ENCODE measurements around the gene ULBP3.
"Not testable (repeated sequence)": the region's sequence is repeated elsewhere in the genome, so short reads cannot be mapped to it uniquely, and the experiment has no call there.

The ULBP3 gene

DNA sequence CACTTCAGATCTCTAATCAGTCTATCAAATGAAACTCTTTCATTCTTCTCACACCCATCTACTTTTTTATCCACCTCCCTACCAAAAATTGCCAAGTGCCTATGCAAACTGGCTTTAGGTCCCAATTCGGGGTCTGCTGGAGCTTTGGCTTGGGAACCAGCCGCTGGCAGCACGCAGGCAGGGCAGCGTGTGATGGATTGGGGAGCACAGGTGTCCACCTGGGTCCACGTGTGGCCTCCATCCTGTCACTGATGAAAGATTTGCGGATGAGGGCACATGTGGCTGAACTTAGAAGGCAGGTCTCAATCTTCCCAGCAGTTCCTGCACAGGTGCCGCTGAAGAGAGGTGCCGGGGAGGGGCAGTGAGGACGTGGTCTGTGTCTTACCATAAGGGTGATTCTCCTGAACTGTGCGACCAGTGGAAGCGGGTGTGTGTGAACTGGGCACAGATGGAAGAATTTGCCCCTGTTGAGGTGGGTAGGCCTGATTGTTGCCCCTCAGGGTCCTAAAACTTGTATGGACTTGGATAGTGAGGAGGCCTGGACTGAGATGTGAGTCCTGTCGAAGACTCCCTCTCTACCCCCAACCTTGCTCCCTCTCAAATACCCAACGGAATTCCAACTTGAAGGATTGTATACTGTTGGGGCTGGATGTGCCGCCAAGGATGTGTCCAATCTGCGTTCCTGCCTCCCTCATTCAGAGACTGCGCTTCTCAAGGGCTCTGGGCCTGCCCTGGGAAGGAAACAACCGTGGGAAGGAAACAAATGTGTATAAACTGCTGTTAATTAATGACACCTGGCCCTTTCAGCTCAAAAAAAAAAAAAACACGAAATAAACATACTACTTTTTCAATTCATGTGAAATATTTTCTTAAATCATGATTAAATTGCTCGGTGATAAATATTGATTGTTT lies 25.2 kb downstream of the ULBP3 start:
- no peak for FAIRE-seq

DNA sequence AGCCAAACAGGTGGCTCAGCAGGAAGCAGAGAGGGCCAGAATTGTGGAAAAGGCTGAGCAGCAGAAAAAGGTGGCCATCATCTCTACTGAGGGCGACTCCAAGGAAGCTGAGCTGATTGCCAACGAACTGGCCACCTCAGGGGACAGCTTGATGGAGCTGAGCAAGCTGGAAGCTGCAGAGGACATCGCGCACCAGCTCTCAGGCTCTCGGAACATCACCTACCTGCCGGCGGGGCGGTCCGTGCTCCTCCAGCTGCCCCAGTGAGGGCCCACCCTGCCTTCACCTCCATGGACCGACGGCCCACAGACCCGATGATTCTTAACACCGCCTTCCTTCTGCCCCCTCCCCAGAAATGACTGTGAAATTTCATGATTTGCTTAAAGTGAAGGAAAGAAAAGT lies 25.8 kb downstream of the ULBP3 start:
- no peak for DNase-seq (ENCODE audit: low spot score)
- no peak for FAIRE-seq

More for the DNA sequence above, 25.2 kb downstream of the ULBP3 start:
- DNase-seq (ENCODE audit: low spot score), result no peak

DNA sequence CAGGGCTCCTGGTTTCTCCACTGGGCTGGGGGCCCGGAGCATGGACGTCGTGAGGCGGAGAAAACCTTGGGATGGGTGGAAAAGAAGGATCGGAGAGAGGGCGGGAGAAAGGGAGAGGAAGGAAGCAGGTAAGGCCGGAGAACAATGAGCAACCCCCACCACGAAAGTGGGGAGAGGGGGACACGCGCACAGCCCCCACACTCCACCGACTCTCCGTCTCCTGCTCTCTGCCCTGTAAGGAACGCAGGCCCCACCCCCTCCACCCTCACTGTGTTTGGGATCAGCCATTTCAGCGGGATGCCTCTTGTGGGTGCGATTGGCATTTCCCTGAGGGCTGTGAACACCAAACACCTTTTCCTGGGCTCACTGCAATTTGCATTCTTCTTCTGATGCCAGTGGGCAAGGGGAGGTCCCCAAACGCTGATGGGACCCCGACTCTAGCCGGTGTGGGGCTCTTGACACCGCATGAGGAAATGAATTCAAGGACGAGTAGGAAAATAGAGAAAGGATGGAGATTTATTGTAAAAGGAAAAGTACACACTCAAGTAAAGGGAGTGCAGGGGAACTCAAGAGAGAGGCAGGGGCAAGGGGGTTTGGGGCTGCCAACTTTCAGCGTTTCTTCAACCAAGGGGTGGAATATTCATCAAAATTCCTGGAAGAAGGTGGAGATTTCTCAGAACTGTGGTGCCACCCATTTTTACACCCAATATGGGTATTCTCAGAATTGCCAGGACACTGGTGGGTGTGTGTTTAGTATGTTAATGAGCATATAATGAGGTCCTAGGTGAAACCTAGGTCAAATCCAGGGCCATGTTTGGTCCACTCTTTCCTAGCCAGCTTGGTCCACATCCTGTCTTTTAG lies 30.5 kb downstream of the ULBP3 start:
- FAIRE-seq (no peak), DNase-seq (ENCODE audit: low spot score) (no peak)

DNA sequence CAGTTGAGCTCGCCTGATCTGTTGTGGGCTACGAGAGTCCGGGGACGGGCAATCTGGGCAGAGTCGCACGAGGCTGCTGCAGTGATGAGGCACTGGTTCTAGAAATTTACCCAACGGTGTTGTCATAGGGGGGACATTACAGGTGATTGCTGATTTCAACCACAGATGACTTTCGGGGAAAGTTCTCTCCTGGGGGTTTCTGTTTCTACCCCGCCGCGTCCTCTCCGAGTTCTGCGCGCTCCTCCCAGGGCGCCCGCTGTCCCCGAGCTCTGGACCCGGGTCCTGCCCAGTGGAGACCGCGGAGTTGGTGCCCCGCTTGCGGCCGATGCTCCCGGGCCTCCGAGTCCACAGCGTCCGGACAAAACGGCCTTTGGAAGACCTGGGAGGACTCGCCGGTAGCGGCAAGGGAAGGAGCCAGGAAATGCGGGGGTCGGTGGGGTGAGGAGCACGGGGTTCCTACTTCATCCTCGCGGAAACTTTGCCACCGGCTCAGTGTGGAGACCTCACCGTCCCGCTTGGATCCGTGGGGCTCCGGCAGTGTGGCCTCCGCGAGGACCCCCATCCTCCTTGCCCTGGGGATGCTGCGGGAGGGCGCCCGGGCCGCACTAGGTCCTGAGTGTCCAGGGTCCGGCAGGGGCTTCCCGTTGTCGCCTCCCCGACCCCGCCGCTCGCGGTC lies 31.3 kb downstream of the ULBP3 start:
- FAIRE-seq, result no peak
- DNase-seq (ENCODE audit: low spot score), result no peak

DNA sequence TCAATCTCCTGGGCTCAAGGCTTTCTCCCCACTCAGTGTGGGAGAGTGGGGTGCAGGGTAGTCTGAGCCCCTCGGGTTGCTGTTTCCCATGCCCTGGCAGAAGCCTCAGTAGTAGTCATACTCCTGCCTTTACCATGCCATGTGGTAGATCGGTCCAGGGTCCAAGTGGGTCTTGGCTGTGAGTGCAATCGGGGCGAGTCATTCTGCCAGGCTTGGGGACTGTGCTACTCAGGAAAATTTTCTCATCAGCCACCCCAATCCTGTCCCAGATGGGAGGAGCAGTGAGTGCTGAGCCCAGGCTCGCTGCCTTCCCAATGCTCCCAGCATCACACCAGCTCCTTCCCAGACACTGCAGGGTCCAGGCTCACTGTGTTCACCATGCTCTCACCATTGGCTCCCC lies 32.8 kb downstream of the ULBP3 start:
- no peak for FAIRE-seq
- DNase-seq (ENCODE audit: low spot score), result no peak

DNA sequence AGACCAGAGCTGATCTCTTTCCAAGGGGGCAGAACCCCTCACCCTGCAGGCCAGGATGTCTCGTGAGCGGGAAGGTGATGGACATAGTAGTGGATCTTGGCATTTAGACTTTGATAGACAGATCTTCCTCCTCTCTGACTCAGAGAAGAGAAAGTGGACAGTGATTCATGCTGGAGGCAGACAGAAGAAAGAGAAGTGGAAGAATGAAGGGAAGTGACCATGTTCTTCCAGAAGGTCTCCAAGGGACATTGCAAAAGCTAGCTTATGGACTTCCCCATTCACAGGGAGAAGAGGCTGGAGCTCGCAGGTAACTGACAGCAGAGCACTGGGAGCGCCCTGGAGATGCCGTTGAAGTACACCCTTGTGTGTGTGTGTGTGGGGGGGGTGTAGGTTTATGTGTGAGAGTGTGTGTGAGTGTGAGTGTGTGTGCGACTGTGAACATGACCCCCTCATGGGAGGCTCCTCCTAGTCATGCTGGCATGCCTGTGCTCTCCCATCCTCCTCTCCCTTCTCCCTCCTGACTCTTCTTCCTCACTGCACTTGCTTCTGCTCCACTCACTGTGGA lies 35.6 kb downstream of the ULBP3 start:
- FAIRE-seq, result no peak
- DNase-seq (ENCODE audit: low spot score), result no peak

- DNase-seq (ENCODE audit: low spot score) (no peak), FAIRE-seq (no peak)
Observed at GRCh38 chr6:150032598-150032997, 36.3 kb downstream of the ULBP3 start.

DNA sequence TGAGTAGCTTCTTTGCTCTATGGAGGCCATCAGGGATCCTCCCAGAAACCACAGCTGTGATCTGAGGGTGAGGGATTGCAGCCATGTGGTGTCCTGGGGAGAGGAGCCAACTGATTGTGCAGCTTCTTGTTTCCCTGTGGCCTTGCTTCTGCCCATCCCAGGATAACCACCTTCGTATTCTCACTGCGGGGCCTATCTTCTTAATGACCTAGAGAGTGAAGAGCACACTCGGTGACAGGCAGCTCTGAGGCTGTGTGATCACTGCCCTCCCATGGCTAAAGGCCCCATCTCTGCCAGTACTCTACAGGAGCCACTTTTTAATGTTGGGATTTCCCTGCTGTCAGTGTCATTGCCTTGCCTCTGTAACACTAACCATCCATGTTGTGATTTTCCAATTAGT lies 38.3 kb downstream of the ULBP3 start:
- DNase-seq (ENCODE audit: low spot score), result no peak

GRCh38 chr6:150029749-150030148 lies 39.2 kb downstream of the ULBP3 start:
- DNase-seq (ENCODE audit: low spot score) (no peak), FAIRE-seq (no peak)

More for the DNA sequence above, 38.3 kb downstream of the ULBP3 start:
- no peak for FAIRE-seq

- FAIRE-seq, result no peak
- no peak for DNase-seq (ENCODE audit: low spot score)
Observed at GRCh38 chr6:150029276-150029675, 39.6 kb downstream of the ULBP3 start.

GRCh38 chr6:150028799-150029198 lies 40.1 kb downstream of the ULBP3 start:
- DNase-seq (ENCODE audit: low spot score) (no peak), FAIRE-seq (no peak)

GRCh38 chr6:150027806-150028565 lies 40.9 kb downstream of the ULBP3 start:
- DNase-seq (ENCODE audit: low spot score), result no peak
- FAIRE-seq, result no peak

DNA sequence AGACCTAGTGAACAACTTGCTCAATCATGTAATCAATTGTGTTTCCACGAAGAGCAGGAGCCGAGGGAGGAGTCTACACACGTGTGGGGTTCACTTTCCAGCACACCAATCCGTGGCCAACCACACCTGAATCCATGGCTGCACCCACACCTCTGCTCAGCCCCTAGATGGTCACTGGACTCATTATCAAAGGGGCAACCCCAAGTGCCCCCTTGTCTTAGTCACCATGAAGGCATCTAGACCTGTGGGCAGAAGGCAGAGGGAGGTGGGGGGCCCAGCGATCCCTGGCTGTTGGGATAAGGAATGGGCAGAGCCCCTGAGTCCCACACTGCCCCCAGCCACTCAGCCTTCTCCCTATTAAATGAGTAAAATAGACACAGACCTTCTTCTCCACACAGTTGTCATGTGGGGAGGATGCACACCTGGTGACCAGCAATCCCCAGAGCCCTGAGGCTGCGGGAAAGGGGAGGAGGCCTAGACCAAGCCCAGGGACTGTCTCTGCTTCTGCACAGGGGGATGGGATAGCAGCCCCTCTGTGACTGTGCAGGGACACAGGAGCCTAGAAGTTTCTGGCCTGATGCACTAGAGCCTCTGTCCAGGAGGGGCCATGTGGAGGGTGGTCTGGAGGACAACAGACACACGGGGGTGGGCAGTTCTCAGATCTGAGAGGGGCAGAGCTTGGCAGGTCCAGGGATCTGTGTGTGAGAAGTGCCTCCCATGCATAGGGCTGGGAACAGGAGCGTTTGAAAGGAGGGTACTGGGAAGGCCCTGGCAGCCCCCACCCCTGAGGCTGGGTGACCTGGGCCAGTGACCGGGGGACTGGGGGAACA lies 41.7 kb downstream of the ULBP3 start:
- DNase-seq (ENCODE audit: low spot score) (no peak), FAIRE-seq (no peak)

DNA sequence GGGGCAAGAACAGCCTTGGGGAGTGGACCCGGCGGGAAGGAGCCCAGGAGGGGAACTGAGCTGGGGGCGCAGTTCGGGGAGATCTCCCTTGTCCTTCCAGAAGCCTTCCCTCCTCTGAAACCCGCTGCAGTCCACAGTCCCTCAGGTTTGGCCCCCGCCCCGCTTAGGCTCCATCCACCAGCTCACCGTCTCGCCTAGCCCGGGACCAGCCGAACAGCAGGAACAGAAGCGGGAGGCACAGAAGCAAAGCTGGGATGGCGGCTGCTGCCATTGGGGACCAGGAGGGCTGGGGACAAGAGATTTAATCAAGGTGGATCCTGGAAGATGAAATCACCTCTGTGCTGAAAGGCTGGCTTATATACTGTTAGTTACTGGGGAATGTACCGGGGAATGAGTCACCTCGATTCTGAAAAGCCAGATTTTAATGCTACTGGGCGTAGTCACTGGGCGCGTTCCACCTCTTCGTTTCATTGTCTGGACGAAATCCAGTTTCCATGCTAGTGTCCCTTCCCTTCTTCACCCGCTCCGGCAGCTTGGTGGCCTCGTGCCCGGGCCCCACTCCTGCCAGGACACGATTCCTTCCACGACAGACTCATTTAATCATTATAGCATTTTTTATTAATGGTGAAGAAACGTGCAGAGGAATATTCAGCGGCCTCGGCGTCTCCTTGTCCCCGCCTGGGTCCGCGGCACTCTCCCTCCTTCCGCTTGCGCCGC lies 43.6 kb downstream of the ULBP3 start, which contains the start of gene RAET1L:
RAET1L (minus strand) TSS at position 332 of the 717 bp plus-strand sequence; CDS start at position 271, 61 bp downstream.
- peak; percentile 81 for DNase-seq (ENCODE audit: low spot score)
- FAIRE-seq, result no peak

DNA sequence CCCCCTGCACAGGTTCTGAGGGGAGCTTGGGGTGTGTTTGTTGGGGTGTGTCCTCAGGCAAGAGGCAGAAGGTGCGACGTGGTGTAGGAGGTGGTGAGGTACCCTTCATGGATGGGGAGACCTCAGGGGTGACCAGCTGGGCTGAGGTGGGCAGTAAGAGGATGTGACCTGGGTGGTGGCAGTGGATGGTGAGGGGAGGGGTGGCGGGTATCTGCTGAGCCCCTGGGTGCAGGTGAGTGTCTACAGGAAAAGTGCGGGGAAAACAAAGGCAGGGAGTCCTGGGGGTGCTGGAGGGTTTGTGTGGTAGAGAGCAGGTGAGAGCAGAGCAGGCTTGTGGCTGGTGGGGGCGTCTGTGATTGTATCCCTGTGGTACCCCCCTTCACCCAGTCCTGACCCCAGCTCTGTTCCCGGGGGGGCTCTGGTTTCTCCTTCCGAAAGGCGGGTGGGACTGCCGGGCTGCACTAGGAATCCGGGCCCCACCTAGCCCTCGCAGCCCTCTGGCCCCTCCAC lies 44.2 kb downstream of the ULBP3 start:
- DNase-seq (ENCODE audit: low spot score) (no peak), FAIRE-seq (no peak)

GRCh38 chr6:150024021-150024420 lies 44.9 kb downstream of the ULBP3 start:
- FAIRE-seq; DNase-seq (ENCODE audit: low spot score): not testable (repeated sequence)

- FAIRE-seq; DNase-seq (ENCODE audit: low spot score): not testable (repeated sequence)
Observed at GRCh38 chr6:150021870-150022269, 47.1 kb downstream of the ULBP3 start.

GRCh38 chr6:150018846-150019580 lies 49.9 kb downstream of the ULBP3 start:
- DNase-seq (ENCODE audit: low spot score), result no peak
- FAIRE-seq, result no peak

All from urothelium cell line (cell line).